NCI-H1417 (cell line): ENCODE data around the gene TRIM38.
"Not testable (repeated sequence)": the region's sequence is repeated elsewhere in the genome, so short reads cannot be mapped to it uniquely, and the experiment has no call there.

Experiments used
- DNase-seq, 3 experiments: peaks; one replicate each; lab custom pipeline; 2025; lab: John Stamatoyannopoulos, UW

TRIM38 gene

GRCh38 chr6:25962149-25963127, at the start of gene TRIM38:
TRIM38 (plus strand) TSS chr6:25962802; CDS start chr6:25966523, 3,721 bp downstream.
- DNase-seq = peak in 1 of 3 experiments; percentile 66

DNA sequence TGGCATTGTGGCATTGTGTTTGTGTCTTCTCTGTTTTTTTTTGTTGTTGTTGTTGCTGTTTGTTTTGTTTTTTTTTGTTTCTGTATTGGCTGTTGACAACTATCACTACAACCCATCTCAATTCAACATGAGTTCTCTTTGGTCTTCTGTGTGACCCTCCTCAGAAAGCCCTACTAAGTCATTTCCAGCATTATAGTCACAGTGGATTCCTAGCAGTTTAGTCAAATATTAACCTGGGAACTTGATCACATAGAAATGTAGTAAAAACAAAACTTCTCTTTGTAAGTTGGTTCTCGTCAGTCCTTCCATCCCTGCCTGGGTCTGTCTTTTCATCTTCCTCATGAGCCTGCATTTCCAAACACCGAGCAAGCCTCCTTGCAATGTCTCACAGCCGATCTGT, 48.9 kb upstream of the TRIM38 start:
- no peak for DNase-seq

- no peak for DNase-seq
These were observed 46.3 kb upstream of the TRIM38 start for GRCh38 chr6:25916330-25916729.

DNA sequence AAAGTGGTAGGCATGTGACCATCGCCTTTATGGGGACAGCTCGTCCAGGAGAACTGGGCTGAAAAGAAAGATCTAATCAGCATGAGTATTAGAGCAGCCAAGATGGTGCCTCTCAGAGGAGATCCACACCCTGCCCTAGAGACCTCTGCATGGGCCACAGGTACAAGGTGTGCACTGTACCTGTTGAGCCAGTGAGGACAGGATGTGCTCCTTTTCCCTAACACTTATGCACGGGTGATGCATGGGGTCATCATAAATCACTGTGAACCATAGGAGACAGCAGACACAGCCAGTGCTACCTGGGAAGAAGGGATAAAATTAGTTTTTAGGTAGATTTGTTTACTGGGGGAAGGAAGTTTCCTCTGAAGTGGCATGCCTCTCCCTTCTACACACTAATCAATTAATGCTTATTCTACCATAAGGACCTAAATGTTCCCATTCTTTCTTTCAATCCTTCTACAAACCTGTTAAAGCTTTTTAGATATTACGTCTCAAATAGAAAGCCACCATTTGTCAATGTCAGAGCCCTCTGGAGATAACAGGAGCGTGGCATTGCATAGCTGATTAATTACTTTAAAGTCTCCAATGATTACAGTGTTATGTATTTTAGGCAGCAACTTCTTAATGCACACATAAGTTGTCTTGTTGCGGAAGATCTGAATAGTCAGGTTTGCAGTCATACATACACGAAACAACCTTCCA, 45.7 kb upstream of the TRIM38 start:
- DNase-seq = no peak

- no peak for DNase-seq
These were observed 44.4 kb upstream of the TRIM38 start for GRCh38 chr6:25918083-25918683.

DNA sequence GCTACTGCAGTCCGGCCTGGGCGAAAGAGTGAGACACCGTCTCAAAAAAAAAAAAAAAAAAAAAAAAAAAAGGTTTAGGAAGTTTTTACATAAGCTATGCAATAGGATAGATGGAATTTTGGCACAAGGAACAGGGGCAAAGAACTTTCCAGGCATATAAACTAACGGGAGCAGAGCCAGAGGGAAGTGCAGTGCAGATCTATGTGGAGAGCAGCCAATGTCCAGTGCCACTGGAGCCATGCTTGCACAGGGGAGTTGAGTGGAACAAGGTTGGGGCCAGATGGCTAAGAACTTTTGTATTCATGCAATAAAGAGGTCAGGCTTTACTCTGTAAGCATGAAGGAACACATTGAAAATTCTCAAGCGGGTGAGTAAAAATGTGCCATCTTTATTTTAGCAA, 42.9 kb upstream of the TRIM38 start:
- no peak for DNase-seq

- no peak for DNase-seq
These were observed 40.9 kb upstream of the TRIM38 start for GRCh38 chr6:25921525-25922203.

GRCh38 chr6:25922301-25922700, 40.3 kb upstream of the TRIM38 start:
- no peak for DNase-seq

GRCh38 chr6:25925876-25926275, 36.7 kb upstream of the TRIM38 start:
- DNase-seq = no peak

- DNase-seq = no peak
These were observed 35.4 kb upstream of the TRIM38 start for GRCh38 chr6:25927178-25927577.

DNA sequence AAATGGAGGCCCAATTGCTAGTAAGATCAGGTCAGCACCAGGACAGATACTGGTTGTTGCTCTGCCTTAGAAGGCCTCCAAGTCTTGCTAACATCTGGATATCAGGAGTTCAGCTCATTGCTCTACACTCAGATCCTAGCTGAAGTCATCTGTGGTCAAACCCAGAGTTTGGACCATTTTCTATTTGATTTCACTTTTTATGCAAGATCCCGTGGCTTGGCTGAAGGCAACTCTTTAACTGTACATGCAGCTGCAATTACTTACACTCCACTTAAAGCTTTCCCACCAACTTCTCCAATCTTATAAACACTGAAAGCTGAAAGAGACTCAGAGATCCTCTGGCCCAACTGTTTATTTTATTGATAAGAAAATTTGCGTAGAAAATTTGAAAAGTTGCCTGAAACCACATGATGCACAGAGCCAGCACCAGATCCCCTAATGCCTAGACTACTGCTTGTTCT, 34.8 kb upstream of the TRIM38 start:
- no peak for DNase-seq

GRCh38 chr6:25928562-25929324, 33.9 kb upstream of the TRIM38 start:
- DNase-seq = no peak

- not testable (repeated sequence) for DNase-seq
These were observed 32.8 kb upstream of the TRIM38 start for GRCh38 chr6:25929785-25930184.

- no peak for DNase-seq
These were observed 31.8 kb upstream of the TRIM38 start, which contains the start of gene SLC17A2 for GRCh38 chr6:25930532-25931410. SLC17A2 (minus strand) TSS chr6:25930691; CDS start chr6:25925796, 4,895 bp downstream.

DNA sequence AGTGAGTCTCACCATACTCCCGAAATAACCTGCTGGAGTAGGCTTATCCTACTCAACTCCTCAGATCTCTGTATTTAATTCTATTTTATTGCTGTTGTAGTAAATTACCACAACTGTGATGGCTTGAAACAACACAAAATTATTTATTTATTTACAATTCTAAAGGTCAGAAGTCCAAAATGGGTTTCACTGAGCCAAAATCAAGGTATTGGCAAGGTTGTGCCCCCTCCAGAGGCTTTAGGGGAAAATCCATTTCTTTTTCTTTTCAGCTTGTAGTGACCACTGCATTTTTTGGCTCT, 31.2 kb upstream of the TRIM38 start:
- no peak for DNase-seq

- DNase-seq = no peak
These were observed 28.4 kb upstream of the TRIM38 start for GRCh38 chr6:25934156-25934555.

GRCh38 chr6:25934735-25935313, 27.8 kb upstream of the TRIM38 start:
- DNase-seq = no peak

DNA sequence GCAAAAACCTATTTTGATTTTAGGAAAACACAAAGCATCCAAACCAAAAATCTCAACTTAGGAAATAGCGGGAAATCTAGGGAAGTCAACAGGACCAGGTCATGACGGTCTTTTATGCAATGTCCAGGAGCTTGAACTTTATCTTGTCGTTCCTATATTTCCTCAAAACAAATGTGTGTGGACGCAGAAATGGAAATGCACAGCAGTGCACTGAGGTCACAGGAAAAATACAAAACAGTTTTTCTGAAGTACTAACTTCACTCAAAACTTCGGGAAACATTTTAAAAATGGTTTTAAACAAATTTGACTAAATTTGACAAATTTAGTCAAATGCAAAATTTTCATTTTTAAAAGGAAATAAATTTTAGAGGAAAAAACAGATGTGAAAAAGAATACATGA, 26.6 kb upstream of the TRIM38 start:
- DNase-seq = no peak

GRCh38 chr6:25939593-25939992, 23.0 kb upstream of the TRIM38 start:
- no peak for DNase-seq
